Duodenal mucosa (tissue), 2 donors: ENCODE measurements around the gene TRH.
"Not testable (repeated sequence)": the region's sequence is repeated elsewhere in the genome, so short reads cannot be mapped to it uniquely, and the experiment has no call there.

Experiments used
- H3K27ac ChIP-seq: one replicate; pipeline ENCODE4 v1.7.0; 2013; ENCODE audit warnings: low read depth, low read length
- H3K27me3 ChIP-seq, 2 donors: one replicate each; pipeline ENCODE4 v1.7.0; 2013; ENCODE audit warnings: low read length in 2 of 2, control low read depth in 1 of 2; ENCODE audit not compliant: insufficient read depth in 2 of 2, control insufficient read depth in 1 of 2
- H3K36me3 ChIP-seq, 2 donors: one replicate each; pipeline ENCODE4 v1.7.0; 2013; ENCODE audit warnings: low read length in 2 of 2, control low read depth in 1 of 2; ENCODE audit not compliant: insufficient read depth in 2 of 2, control insufficient read depth in 1 of 2
- H3K4me1 ChIP-seq, 2 donors: one replicate each; pipeline ENCODE4 v1.7.0; 2013; ENCODE audit warnings: low read length in 2 of 2, control low read depth in 1 of 2; ENCODE audit not compliant: insufficient read depth in 2 of 2, control insufficient read depth in 1 of 2
- H3K4me3 ChIP-seq, 2 donors: one replicate each; pipeline ENCODE4 v1.7.0; 2013; ENCODE audit warnings: low read length in 2 of 2, low read depth in 1 of 2
- H3K9ac ChIP-seq, 2 donors: one replicate each; pipeline ENCODE4 v1.7.0; 2013; ENCODE audit warnings: low read length in 2 of 2, low read depth in 1 of 2
- H3K9me3 ChIP-seq, 2 donors: one replicate each; pipeline ENCODE4 v1.7.0; 2013; ENCODE audit warnings: low read length in 2 of 2, control low read depth in 1 of 2; ENCODE audit not compliant: control insufficient read depth in 1 of 2

TRH gene

GRCh38 chr3:130002666-130003598 lies 28.4 kb downstream of the TRH start:
- H3K9me3 ChIP-seq, H3K9ac ChIP-seq, H3K27me3 ChIP-seq, H3K36me3 ChIP-seq, H3K4me1 ChIP-seq, H3K27ac ChIP-seq: not testable (repeated sequence)
- H3K4me3 ChIP-seq: peak overlapping the region in 1 of 2 donors; percentile 40

GRCh38 chr3:130010556-130010955 lies 36.0 kb downstream of the TRH start:
- H3K27ac ChIP-seq: no peak overlapping the region
- H3K9me3 ChIP-seq: no peaks in the 10 kb centered on the region
- no peak overlapping the region for H3K4me3 ChIP-seq
- no peaks in the 10 kb centered on the region for H3K4me1 ChIP-seq
- no peaks in the 10 kb centered on the region for H3K36me3 ChIP-seq
- no peak overlapping the region for H3K9ac ChIP-seq
- H3K27me3 ChIP-seq: no peaks in the 10 kb centered on the region

- H3K4me3 ChIP-seq, H3K9me3 ChIP-seq, H3K9ac ChIP-seq, H3K27me3 ChIP-seq, H3K4me1 ChIP-seq, H3K36me3 ChIP-seq, H3K27ac ChIP-seq: not testable (repeated sequence)
These were observed 37.6 kb downstream of the TRH start for GRCh38 chr3:130012108-130012507.

DNA sequence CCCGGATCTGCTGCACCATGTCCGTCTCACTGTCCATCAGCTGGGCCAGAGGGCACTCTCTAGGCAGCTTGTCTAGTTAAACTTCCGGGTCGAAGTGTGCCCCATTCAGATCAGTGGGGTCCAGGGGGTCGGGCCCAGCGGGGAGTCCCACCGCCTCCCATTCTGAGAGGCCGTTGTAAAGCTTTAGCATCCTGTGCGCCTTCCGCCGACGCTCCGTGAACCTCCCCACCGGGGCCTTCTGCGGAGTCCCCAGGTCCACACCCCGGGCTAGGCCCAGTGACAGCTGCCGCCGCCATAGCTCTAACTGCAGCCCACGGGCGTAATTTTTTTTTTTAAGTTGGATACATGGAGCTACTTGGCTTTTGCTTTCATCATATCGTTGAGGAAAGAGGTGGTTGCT lies 38.7 kb downstream of the TRH start:
- H3K27ac ChIP-seq, H3K36me3 ChIP-seq, H3K27me3 ChIP-seq, H3K4me3 ChIP-seq, H3K9me3 ChIP-seq, H3K4me1 ChIP-seq, H3K9ac ChIP-seq: not testable (repeated sequence)

GRCh38 chr3:130014526-130014925 lies 40.0 kb downstream of the TRH start:
- Histone ChIP-seq H3K27ac (no peak overlapping the region), H3K9me3 (no peaks in the 10 kb centered on the region), H3K36me3 (no peaks in the 10 kb centered on the region)

DNA sequence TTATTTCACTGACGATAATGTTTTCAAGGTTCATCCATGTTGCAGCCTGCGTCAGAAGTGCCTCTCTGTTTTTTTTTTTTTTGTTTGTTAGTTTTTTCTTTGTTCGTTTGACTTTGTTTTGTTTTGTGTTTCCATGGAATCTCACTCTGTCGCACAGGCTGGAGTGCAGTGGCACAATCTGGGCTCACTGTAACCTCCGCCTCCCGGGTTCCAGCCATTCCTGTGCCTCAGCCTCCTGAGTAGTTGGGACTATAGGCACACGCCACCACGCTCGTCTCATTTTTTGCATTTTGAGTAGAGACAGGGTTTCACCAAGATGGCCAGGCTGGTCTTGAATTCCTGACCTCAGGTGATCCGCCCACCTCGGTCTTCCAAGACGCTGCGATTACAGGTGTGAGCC lies 43.1 kb downstream of the TRH start:
- not testable (repeated sequence) for H3K9me3 ChIP-seq, H3K36me3 ChIP-seq, H3K4me1 ChIP-seq, H3K4me3 ChIP-seq, H3K27me3 ChIP-seq, H3K9ac ChIP-seq, H3K27ac ChIP-seq

More at GRCh38 chr3:130014526-130014925, 40.0 kb downstream of the TRH start:
- Histone ChIP-seq H3K9ac (no peak overlapping the region), H3K27me3 (no peaks in the 10 kb centered on the region), H3K4me3 (no peak overlapping the region), H3K4me1 (no peaks in the 10 kb centered on the region)

DNA sequence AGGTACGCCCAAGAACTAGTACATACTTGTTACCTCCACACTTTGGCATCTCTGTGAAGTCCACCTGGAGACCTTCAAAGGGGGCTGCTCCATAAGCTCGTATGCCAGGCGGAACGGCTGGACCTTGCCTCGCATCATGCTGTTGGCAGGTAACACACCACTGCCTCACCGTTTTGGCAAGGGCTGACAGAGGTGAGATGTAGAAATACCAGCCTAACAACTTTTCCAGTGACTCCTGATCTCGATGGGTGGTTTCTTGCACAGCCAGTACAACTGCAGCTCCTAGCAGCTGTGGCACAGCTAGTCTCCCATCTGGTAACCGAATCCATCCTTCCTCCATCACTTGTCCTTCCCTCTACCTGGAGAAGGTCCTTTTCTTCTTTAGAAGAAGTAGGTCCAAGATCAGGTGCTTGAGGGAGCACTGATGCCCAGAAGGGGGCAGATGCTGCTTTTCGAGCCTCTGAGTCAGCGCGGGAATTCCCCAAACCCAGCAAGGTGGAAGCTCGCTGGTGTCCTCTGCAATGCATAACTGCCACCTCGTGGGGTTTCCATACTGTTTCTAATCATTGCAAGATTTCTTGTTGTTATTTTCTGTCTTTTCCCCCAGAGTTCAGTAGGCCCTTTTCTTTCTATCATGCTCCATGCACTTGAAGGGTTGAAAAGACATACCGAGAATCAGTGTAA lies 51.8 kb downstream of the TRH start:
- not testable (repeated sequence) for H3K9me3 ChIP-seq, H3K4me3 ChIP-seq, H3K36me3 ChIP-seq, H3K27me3 ChIP-seq, H3K27ac ChIP-seq, H3K4me1 ChIP-seq, H3K9ac ChIP-seq

DNA sequence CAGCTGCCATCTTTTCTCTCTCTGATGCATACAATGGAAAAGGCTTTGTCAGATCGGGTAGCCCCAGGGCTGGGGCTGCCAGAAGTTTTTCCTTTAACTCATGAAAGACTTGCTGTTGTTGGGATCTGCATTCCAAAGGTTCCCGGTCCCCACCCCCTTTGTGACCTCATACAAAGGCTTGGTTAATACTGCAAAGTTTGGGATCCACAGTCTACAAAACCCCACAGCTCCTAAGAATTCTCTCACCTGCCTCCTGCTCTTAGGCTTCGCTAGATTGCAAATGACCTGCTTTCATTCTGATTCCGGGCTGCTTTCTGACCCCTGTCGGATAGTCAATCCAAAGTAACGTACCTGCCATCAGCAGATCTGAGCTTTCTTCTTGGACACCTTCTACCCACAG lies 52.9 kb downstream of the TRH start:
- H3K9ac ChIP-seq, H3K27ac ChIP-seq, H3K36me3 ChIP-seq, H3K9me3 ChIP-seq, H3K27me3 ChIP-seq, H3K4me3 ChIP-seq, H3K4me1 ChIP-seq: not testable (repeated sequence)
